Middle frontal gyrus (tissue), 1 donor: ENCODE results near the gene GAPDHS.

Experiments used
- DNase-seq: peaks from one replicate; pipeline ENCODE4 v3.0.0-alpha.2; 2015; ENCODE audit warnings: low spot score; ENCODE audit errors: extremely low spot score

The GAPDHS gene

GRCh38 chr19:35510626-35510964 lies 22.7 kb upstream of the GAPDHS start:
- no peak for DNase-seq

GRCh38 chr19:35511337-35511736 lies 21.9 kb upstream of the GAPDHS start:
- DNase-seq = no peak

- no peak for DNase-seq
Measured at GRCh38 chr19:35512831-35513627, 20.2 kb upstream of the GAPDHS start.

GRCh38 chr19:35513628-35514281 lies 19.5 kb upstream of the GAPDHS start, which contains the start of gene DMKN:
DMKN (minus strand) TSS chr19:35513649; CDS start chr19:35513475, 174 bp downstream.
- DNase-seq = no peak

- no peak for DNase-seq
Measured at GRCh38 chr19:35514282-35514809, 18.9 kb upstream of the GAPDHS start.

- DNase-seq = no peak
Measured at GRCh38 chr19:35516310-35516709, 16.9 kb upstream of the GAPDHS start.

GRCh38 chr19:35517342-35517741 lies 15.9 kb upstream of the GAPDHS start:
- no peak for DNase-seq

GRCh38 chr19:35518313-35518712 lies 14.9 kb upstream of the GAPDHS start:
- no peak for DNase-seq

GRCh38 chr19:35519291-35519690 lies 14.0 kb upstream of the GAPDHS start:
- DNase-seq = no peak

- no peak for DNase-seq
Measured at GRCh38 chr19:35521124-35521743, 12.0 kb upstream of the GAPDHS start.

GRCh38 chr19:35522745-35523327 lies 10.4 kb upstream of the GAPDHS start:
- DNase-seq = no peak

GRCh38 chr19:35524181-35524837 lies 8.9 kb upstream of the GAPDHS start:
- DNase-seq = no peak

GRCh38 chr19:35525873-35526272 lies 7.4 kb upstream of the GAPDHS start:
- DNase-seq = no peak

- DNase-seq = no peak
Measured at GRCh38 chr19:35528218-35529038, 4.8 kb upstream of the GAPDHS start, which contains the start of gene SBSN. SBSN (minus strand) TSS chr19:35528311; CDS start chr19:35528281, 30 bp downstream.

- DNase-seq = no peak
Measured at GRCh38 chr19:35529241-35530218, 3.7 kb upstream of the GAPDHS start.

- DNase-seq = no peak
Measured at GRCh38 chr19:35531291-35531690, 2.0 kb upstream of the GAPDHS start.

- DNase-seq = no peak
Measured at GRCh38 chr19:35533822-35534392, 651 bp downstream of the GAPDHS start.

GRCh38 chr19:35534803-35535480 lies 1.7 kb downstream of the GAPDHS start:
- no peak for DNase-seq
